ENCODE measurements around the gene DMAP1. TPM values are rescaled to one million over a fixed set of nuclear protein-coding genes. Genes with fewer than 3 reads are reported as not detected.

Gene DMAP1
- total RNA-seq, 3 donors from 2014 or later, result 40.8 to 52.0 (median 44.0) TPM

DNA sequence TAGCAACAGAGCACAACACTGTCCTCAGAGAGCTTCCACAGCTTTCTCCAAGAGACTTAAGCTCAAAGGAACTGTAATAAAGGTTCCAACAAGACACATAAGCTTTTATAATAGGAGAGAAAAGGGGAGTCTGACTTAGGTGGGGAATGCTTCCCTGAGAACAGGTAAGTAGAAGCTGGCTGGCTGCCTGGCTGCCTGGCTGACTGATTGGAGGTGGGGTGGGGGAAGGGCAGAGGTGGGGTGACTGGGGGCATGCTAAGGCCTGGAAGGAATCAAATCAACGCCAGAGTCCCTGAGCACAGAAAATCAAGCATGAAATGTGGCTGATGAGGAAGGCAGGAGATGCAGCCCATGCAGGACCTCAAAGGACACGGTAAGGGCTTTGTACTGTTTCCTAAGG is 45.8 kb downstream of the DMAP1 start:
- no peaks in the 10 kb centered on the region for H3K9me3 ChIP-seq
- H3K4me3 ChIP-seq, result no peak overlapping the region
- peaks cover 27% of the 10 kb centered on the region for H3K4me1 ChIP-seq (ENCODE audit: low read depth)
- DNase-seq (peak in 1 of 3 donors; percentile 64), ATAC-seq (no peak)
- TF ChIP-seq, protein P1, sequence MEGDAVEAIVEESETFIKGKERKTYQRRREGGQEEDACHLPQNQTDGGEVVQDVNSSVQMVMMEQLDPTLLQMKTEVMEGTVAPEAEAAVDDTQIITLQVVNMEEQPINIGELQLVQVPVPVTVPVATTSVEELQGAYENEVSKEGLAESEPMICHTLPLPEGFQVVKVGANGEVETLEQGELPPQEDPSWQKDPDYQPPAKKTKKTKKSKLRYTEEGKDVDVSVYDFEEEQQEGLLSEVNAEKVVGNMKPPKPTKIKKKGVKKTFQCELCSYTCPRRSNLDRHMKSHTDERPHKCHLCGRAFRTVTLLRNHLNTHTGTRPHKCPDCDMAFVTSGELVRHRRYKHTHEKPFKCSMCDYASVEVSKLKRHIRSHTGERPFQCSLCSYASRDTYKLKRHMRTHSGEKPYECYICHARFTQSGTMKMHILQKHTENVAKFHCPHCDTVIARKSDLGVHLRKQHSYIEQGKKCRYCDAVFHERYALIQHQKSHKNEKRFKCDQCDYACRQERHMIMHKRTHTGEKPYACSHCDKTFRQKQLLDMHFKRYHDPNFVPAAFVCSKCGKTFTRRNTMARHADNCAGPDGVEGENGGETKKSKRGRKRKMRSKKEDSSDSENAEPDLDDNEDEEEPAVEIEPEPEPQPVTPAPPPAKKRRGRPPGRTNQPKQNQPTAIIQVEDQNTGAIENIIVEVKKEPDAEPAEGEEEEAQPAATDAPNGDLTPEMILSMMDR (IDR thresholded peaks at IDR 0.05), result no peak
- no peaks in the 10 kb centered on the region for H3K36me3 ChIP-seq (ENCODE audit: low read depth)
- intact Hi-C loops (cut with DNase I, micrococcal nuclease), result no loop called here

DNA sequence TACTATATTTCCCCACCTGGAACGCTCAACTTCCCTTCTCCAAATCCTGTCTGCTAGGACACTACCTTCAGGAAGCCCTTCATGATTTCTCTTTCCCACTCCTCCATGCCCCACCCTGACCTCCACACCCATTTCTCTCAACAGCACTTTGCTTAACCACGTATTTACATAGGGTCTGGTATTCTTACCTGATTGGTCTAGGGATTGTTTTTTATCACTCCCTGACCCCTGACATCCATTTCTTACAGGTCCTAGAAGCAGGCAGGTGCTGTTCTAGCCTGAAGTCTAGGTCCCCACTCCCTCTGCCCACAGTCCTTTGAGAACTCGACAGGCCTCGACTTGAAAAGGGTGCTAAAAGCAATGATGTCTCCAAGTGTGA is 47.5 kb downstream of the DMAP1 start:
- Histone ChIP-seq H3K4me1 (ENCODE audit: low read depth) (peaks cover 42% of the 10 kb centered on the region), H3K36me3 (ENCODE audit: low read depth) (no peaks in the 10 kb centered on the region), H3K4me3 (no peak overlapping the region), H3K9me3 (no peaks in the 10 kb centered on the region)
- intact Hi-C loops (cut with DNase I, micrococcal nuclease), result loop anchor here in 1 of 2 donors (2.0 kb wide), 1 partner anchor 34 kb away; no protein-coding TSS in a partner anchor
- DNase-seq (peak in 1 of 3 donors; percentile 82), ATAC-seq (peak; percentile 83)
- TF ChIP-seq, protein P1 (IDR thresholded peaks at IDR 0.05), result no peak

DNA sequence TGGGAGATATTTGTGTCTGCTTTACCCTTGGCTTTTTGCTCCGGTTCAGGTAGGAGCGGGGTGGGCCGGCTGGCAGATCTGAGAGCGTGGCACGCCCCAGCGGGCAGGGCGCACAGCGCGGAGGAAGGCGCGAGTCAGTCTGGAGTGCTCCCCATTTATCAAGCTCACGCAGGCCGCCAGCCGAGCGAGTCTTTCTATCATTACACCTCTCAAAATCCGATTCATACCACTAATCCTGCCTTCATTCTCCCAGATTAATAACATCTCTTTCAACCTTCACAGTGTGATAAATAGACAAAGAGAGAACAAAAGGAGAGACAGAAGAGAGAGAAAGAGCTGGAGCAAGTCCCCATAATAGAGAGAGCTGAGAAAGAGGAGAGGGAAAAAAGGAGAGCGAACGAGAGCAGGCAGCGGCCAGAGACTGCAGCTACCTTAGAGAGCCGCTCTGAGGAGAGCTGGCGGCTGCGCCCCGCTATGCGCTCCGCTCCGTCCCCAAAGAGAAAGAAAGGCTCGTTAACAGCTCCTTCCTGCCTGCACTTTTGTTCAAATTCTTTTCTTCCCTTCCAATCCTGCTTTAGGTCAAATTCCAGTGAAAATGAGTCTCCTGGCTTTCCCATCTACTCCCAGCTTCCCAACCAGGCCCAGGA is 48.0 kb downstream of the DMAP1 start:
- Histone ChIP-seq H3K4me1 (ENCODE audit: low read depth) (peaks cover 47% of the 10 kb centered on the region), H3K36me3 (ENCODE audit: low read depth) (no peaks in the 10 kb centered on the region), H3K9me3 (no peaks in the 10 kb centered on the region), H3K4me3 (no peak overlapping the region)
- intact Hi-C loops (cut with DNase I, micrococcal nuclease), result loop anchor here in 1 of 2 donors (2.0 kb wide), 1 partner anchor 34 kb away; no protein-coding TSS in a partner anchor
- ATAC-seq, result peak; percentile 68
- DNase-seq, result peak in 1 of 3 donors; percentile 76
- TF ChIP-seq, protein P1 (IDR thresholded peaks at IDR 0.05), result no peak

DNA sequence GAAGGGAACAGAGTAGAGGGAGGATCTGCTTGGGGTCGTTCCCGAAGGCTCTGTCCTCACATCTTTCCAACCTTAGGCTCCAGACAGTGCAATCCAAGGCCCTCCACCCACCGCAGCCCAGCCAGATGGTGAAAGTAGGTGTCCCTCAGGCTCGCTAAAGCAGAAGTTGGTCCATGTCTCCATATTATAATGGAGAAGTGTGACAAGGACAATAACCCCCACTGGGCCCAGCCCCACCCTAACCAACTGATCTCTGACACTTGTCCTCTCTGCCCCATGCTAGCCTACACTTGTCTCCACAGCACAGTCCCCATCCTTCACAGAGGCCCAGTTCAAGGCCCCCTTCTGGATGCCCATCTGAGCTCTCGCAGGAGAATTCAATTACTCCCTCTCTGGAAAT is 48.7 kb downstream of the DMAP1 start:
- H3K4me1 ChIP-seq (ENCODE audit: low read depth), result peaks cover 53% of the 10 kb centered on the region
- H3K36me3 ChIP-seq (ENCODE audit: low read depth), result no peaks in the 10 kb centered on the region
- ATAC-seq (peak; percentile 3), DNase-seq (no peak)
- TF ChIP-seq, protein P1 (IDR thresholded peaks at IDR 0.05), result no peak
- no peaks in the 10 kb centered on the region for H3K9me3 ChIP-seq
- intact Hi-C loops (cut with DNase I, micrococcal nuclease), result loop anchor here in 1 of 2 donors (2.0 kb wide), 1 partner anchor 33 kb away; no protein-coding TSS in a partner anchor
- no peak overlapping the region for H3K4me3 ChIP-seq

DNA sequence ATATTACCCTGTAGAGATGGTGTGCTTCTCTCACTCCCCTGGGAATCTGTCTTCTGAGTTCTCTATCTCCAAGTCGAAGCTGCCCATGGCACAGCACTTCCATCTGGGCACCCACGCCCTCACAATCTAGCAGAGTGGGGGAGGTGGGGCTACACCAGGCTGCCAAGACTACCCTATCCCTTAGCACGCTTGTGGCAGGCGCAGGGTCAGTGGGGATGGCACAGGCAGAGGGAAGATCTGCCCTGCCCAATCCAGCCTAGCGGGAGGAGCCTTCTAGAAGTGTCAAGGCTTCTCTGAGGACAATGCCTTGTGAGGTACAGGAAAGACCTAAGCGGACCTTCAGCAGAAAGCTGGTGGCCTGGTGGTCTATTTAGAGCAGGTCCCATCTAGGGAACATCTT is 49.1 kb downstream of the DMAP1 start:
- no peak overlapping the region for H3K4me3 ChIP-seq
- H3K9me3 ChIP-seq, result no peaks in the 10 kb centered on the region
- ATAC-seq, result no peak
- no peaks in the 10 kb centered on the region for H3K36me3 ChIP-seq (ENCODE audit: low read depth)
- peaks cover 56% of the 10 kb centered on the region for H3K4me1 ChIP-seq (ENCODE audit: low read depth)
- TF ChIP-seq, protein P1 (IDR thresholded peaks at IDR 0.05), result no peak
- intact Hi-C loops (cut with DNase I, micrococcal nuclease), result no loop called here
- DNase-seq, result peak in 2 of 3 donors; percentile 67 to 68

All from mucosa of descending colon (tissue), 3 donors.